GM12878 (cell line): ENCODE results near the gene ST6GALNAC3.

Experiments used
- CEBPB ChIP-seq, 2 experiments: fragments of 150-350 bp in 1 of 2; IDR thresholded peaks; 2 replicates each; pipeline ENCODE4 v1.6.1; 2012 to 2014; ENCODE audit warnings: low read depth in 2 of 2, low read length in 2 of 2, borderline replicate concordance in 1 of 2, inconsistent platforms in 1 of 2
- CHD4 ChIP-seq: fragments of 200-600 bp; sonication (generic); IDR thresholded peaks from 2 replicates; pipeline ENCODE4 v1.6.1; 2016; ENCODE audit warnings: mild to moderate bottlenecking
- CREM ChIP-seq: IDR thresholded peaks from 2 replicates; pipeline ENCODE4 v1.6.1; 2014; ENCODE audit warnings: antibody characterized with exemption, low read depth
- CTCF ChIP-seq, 3 experiments: IDR thresholded peaks in 2 of 3; conservative IDR thresholded peaks in 1 of 3; 2 replicates each; pipeline ENCODE4 v1.5.1; 2011; ENCODE audit warnings: low read depth in 3 of 3, low read length in 3 of 3, mild to moderate bottlenecking in 3 of 3, control low read depth in 2 of 3, moderate library complexity in 2 of 3, inconsistent platforms in 1 of 3, mixed read lengths in 1 of 3; ENCODE audit not compliant: control insufficient read depth in 2 of 3, insufficient read depth in 1 of 3; ENCODE audit errors: extremely low read depth in 1 of 3
- EED ChIP-seq: sonication (generic); IDR thresholded peaks from 2 replicates; pipeline ENCODE4 v1.6.1; 2016; ENCODE audit warnings: antibody characterized with exemption, low read depth
- EP300 ChIP-seq, 2 experiments: fragments of 150-350 bp in 1 of 2; IDR thresholded peaks; 2 replicates each; pipeline ENCODE4 v1.6.1; 2011 to 2012; ENCODE audit warnings: low read depth in 2 of 2, low read length in 2 of 2, borderline replicate concordance in 1 of 2, improper control_type of control experiment in 1 of 2, inconsistent platforms in 1 of 2; ENCODE audit not compliant: control insufficient read depth in 1 of 2
- PML ChIP-seq: IDR thresholded peaks from 2 replicates; pipeline ENCODE4 v1.6.1; 2012; ENCODE audit warnings: low read length, inconsistent platforms
- POU2F2 ChIP-seq: IDR thresholded peaks from 3 replicates; pipeline ENCODE4 v1.6.1; 2011; ENCODE audit warnings: low read depth, mild to moderate bottlenecking, low read length, borderline replicate concordance
- PRDM15 ChIP-seq: fragments of 450-650 bp; formaldehyde crosslinking; IDR thresholded peaks from 2 replicates; pipeline ENCODE4 v1.4.0; 2020; ENCODE audit warnings: mild to moderate bottlenecking, moderate library complexity
- SIN3A ChIP-seq: IDR thresholded peaks from 2 replicates; pipeline ENCODE4 v1.6.1; 2012; ENCODE audit warnings: low read depth, low read length, improper control_type of control experiment
- ZBED1 ChIP-seq: IDR thresholded peaks from 2 replicates; pipeline ENCODE4 v1.6.1; 2016; ENCODE audit warnings: borderline replicate concordance
- ZBTB11 ChIP-seq: fragments of 450-650 bp; formaldehyde crosslinking; IDR thresholded peaks from 2 replicates; pipeline ENCODE4 v1.5.0; 2022; ENCODE audit warnings: mild to moderate bottlenecking, missing genetic modification characterization
- ZBTB33 ChIP-seq: fragments of 450-650 bp; IDR thresholded peaks from 2 replicates; pipeline ENCODE4 v1.6.1; 2017; ENCODE audit warnings: mild to moderate bottlenecking
- ZSCAN29 ChIP-seq: fragments of 450-650 bp; IDR thresholded peaks from 2 replicates; pipeline ENCODE4 v1.6.1; 2017; ENCODE audit warnings: mild to moderate bottlenecking, moderate library complexity

GRCh38 chr1:76203127-76203526 is 128.6 kb downstream of the ST6GALNAC3 start:
- TF ChIP-seq EED (no peak), ZSCAN29 (no peak), PRDM15 (no peak), CREM (no peak), ZBTB33 (no peak), PML (no peak), CHD4 (no peak), SIN3A (no peak), CEBPB (IDR thresholded peaks at IDR 0.05; ENCODE audit: borderline replicate concordance in 1 of 2, low read depth in 2 of 2, low read length in 2 of 2) (no peak), ZBTB11 (CRISPR knock-in tag) (no peak), ZBED1 (no peak), CTCF (IDR thresholded peaks at IDR 0.05 in 2 of 3, conservative IDR thresholded peaks at IDR 0.05 in 1 of 3; ENCODE audit: control insufficient read depth in 2 of 3, extremely low read depth in 1 of 3, insufficient read depth in 1 of 3, low read depth in 3 of 3, low read length in 3 of 3) (no peak), POU2F2 (no peak), EP300 (IDR thresholded peaks at IDR 0.05; ENCODE audit: borderline replicate concordance in 1 of 2, control insufficient read depth in 1 of 2, low read depth in 2 of 2, low read length in 2 of 2) (no peak)
